ENCODE data around the gene GCSAML. TPM values are rescaled to one million over a fixed set of nuclear protein-coding genes. Genes with fewer than 3 reads are reported as not detected.
"Not testable (repeated sequence)": the region's sequence is repeated elsewhere in the genome, so short reads cannot be mapped to it uniquely, and the experiment has no call there.

The GCSAML gene
- total RNA-seq: 2.7 TPM
- long read RNA-seq, partial matches to known transcripts: 0 of 4 reads
- long read RNA-seq, other reads (novel, unspliced or antisense): 1 of 4 reads

GRCh38 chr1:247548769-247549182 lies at the start of gene GCSAML:
Gene GCSAML (plus strand): TSS chr1:247549134. CDS start chr1:247549192, 58 bp downstream.
- Histone ChIP-seq H3K4me3 (no peak within 1 kb of the TSS), H3K4me1 (no peaks in the 10 kb centered on the region), H3K27me3 (no peaks in the 10 kb centered on the region), H3K36me3 (no peaks in the 10 kb centered on the region), H3K27ac (no peak within 1 kb of the TSS), H3K9me3 (no peaks in the 10 kb centered on the region)
- no peak for TF ChIP-seq CTCF (IDR thresholded peaks at IDR 0.05)
- intact Hi-C loops (cut with DNase I): no loop called here
- DNase-seq (no peak), ATAC-seq (peak; percentile 38)

GRCh38 chr1:247500865-247501264 lies 48.1 kb upstream of the GCSAML start:
- Histone ChIP-seq H3K4me1 (no peaks in the 10 kb centered on the region), H3K4me3 (no peak overlapping the region), H3K36me3 (no peaks in the 10 kb centered on the region), H3K27ac (no peak overlapping the region), H3K27me3 (no peaks in the 10 kb centered on the region), H3K9me3 (no peaks in the 10 kb centered on the region)
- intact Hi-C loops (cut with DNase I): no loop called here
- DNase-seq: no peak
- no peak for TF ChIP-seq CTCF (IDR thresholded peaks at IDR 0.05)
- ATAC-seq: peak; percentile 42

- intact Hi-C loops (cut with DNase I): no loop called here
- ATAC-seq (no peak), DNase-seq (no peak)
- Histone ChIP-seq H3K36me3 (no peaks in the 10 kb centered on the region), H3K27me3 (no peaks in the 10 kb centered on the region), H3K9me3 (no peaks in the 10 kb centered on the region), H3K4me1 (no peaks in the 10 kb centered on the region), H3K27ac (no peak overlapping the region), H3K4me3 (no peak overlapping the region)
- TF ChIP-seq CTCF (IDR thresholded peaks at IDR 0.05): no peak
These were observed 42.1 kb upstream of the GCSAML start for GRCh38 chr1:247506831-247507230.

- Histone ChIP-seq H3K9me3 (no peaks in the 10 kb centered on the region), H3K4me1 (no peaks in the 10 kb centered on the region), H3K27ac (no peak overlapping the region), H3K27me3 (peaks cover 12% of the 10 kb centered on the region), H3K36me3 (no peaks in the 10 kb centered on the region), H3K4me3 (no peak overlapping the region)
- no peak for TF ChIP-seq CTCF (IDR thresholded peaks at IDR 0.05)
- ATAC-seq (peak; percentile 45), DNase-seq (no peak)
- intact Hi-C loops (cut with DNase I): no loop called here
These were observed 30.9 kb upstream of the GCSAML start for GRCh38 chr1:247517795-247518612.

GRCh38 chr1:247518613-247518891 lies 30.4 kb upstream of the GCSAML start:
- Histone ChIP-seq H3K4me3 (no peak overlapping the region), H3K27me3 (peaks cover 12% of the 10 kb centered on the region), H3K27ac (no peak overlapping the region), H3K9me3 (no peaks in the 10 kb centered on the region), H3K4me1 (no peaks in the 10 kb centered on the region), H3K36me3 (no peaks in the 10 kb centered on the region)
- intact Hi-C loops (cut with DNase I): no loop called here
- TF ChIP-seq CTCF (IDR thresholded peaks at IDR 0.05): no peak
- DNase-seq (no peak), ATAC-seq (no peak)

GRCh38 chr1:247521886-247522285 lies 27.0 kb upstream of the GCSAML start:
- H3K9me3 ChIP-seq; DNase-seq; H3K27ac ChIP-seq; H3K4me3 ChIP-seq; intact Hi-C loops (cut with DNase I); H3K36me3 ChIP-seq; H3K4me1 ChIP-seq; ATAC-seq: not testable (repeated sequence)
- H3K27me3 ChIP-seq: peaks cover 12% of the 10 kb centered on the region
